Body of pancreas (tissue), 4 donors: ENCODE results near the gene MYO18B.

Experiments used
- POLR2A ChIP-seq, 3 donors: fragments of 450-650 bp; IDR thresholded peaks; one replicate each; pipeline ENCODE4 v1.6.1; 2016; ENCODE audit warnings: antibody characterized with exemption in 3 of 3, mild to moderate bottlenecking in 2 of 3
- TF ChIP-seq, protein P1 (sequence below), 7 experiments: fragments of 450-650 bp in 4 of 7; fragments of 200-600 bp in 3 of 7; sonication (generic) in 3 of 7; IDR thresholded peaks; one replicate each; pipeline ENCODE4 v1.5.1; 2016 to 2019; ENCODE audit warnings: antibody characterized with exemption in 7 of 7

DNA sequence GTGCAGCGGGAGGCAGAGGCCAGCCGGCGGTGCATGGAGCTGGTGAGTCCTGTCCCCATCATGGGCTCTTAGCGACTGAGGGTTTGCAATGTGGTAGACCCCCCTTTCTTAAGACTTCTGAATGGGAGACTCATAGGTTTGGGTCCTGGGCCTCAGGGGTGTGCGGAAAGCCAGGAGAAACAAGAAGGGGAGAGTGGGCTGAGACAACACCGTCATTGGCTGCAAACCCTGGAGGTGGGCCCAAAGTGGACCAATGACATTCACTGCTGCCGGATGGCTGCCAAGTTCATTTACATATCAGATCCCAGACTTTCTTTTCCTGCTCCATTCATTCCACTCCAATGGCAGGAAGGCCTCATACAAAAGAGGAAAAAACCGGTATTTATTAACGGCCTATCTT lies 213.3 kb downstream of the MYO18B start:
- TF ChIP-seq, protein P1, sequence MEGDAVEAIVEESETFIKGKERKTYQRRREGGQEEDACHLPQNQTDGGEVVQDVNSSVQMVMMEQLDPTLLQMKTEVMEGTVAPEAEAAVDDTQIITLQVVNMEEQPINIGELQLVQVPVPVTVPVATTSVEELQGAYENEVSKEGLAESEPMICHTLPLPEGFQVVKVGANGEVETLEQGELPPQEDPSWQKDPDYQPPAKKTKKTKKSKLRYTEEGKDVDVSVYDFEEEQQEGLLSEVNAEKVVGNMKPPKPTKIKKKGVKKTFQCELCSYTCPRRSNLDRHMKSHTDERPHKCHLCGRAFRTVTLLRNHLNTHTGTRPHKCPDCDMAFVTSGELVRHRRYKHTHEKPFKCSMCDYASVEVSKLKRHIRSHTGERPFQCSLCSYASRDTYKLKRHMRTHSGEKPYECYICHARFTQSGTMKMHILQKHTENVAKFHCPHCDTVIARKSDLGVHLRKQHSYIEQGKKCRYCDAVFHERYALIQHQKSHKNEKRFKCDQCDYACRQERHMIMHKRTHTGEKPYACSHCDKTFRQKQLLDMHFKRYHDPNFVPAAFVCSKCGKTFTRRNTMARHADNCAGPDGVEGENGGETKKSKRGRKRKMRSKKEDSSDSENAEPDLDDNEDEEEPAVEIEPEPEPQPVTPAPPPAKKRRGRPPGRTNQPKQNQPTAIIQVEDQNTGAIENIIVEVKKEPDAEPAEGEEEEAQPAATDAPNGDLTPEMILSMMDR (IDR thresholded peaks at IDR 0.05): no peak
- no peak for TF ChIP-seq POLR2A (IDR thresholded peaks at IDR 0.05)
